Ishikawa (cell line): ENCODE results near the gene TMEM53.
A peak's percentile ranks its signal among the peaks of the same experiment; 100 is the strongest.

Experiments used
- CEBPB ChIP-seq: IDR thresholded peaks from 2 replicates; pipeline ENCODE4 v1.6.1; 2012
- CREB1 ChIP-seq: IDR thresholded peaks from 2 replicates; pipeline ENCODE4 v1.6.1; 2012; ENCODE audit warnings: low read depth
- EGR1 ChIP-seq: IDR thresholded peaks from 2 replicates; pipeline ENCODE4 v1.6.1; 2012
- EP300 ChIP-seq: IDR thresholded peaks from 2 replicates; pipeline ENCODE4 v1.6.1; 2012; ENCODE audit warnings: borderline replicate concordance
- MAX ChIP-seq: IDR thresholded peaks from 2 replicates; pipeline ENCODE4 v1.6.1; 2012
- NFIC ChIP-seq: IDR thresholded peaks from 2 replicates; pipeline ENCODE4 v1.6.1; 2012
- RAD21 ChIP-seq: IDR thresholded peaks from 2 replicates; pipeline ENCODE4 v1.6.1; 2012; ENCODE audit warnings: low read depth
- TAF1 ChIP-seq: IDR thresholded peaks from 2 replicates; pipeline ENCODE4 v1.6.1; 2012; ENCODE audit warnings: low read depth, mild to moderate bottlenecking
- TCF12 ChIP-seq: IDR thresholded peaks from 2 replicates; pipeline ENCODE4 v1.6.1; 2012; ENCODE audit warnings: low read depth
- TEAD4 ChIP-seq: IDR thresholded peaks from 2 replicates; pipeline ENCODE4 v1.6.1; 2012
- USF1 ChIP-seq: IDR thresholded peaks from 2 replicates; pipeline ENCODE4 v1.6.1; 2012
- YY1 ChIP-seq: IDR thresholded peaks from 2 replicates; pipeline ENCODE4 v1.6.1; 2012; ENCODE audit warnings: low read depth
- ZBTB7A ChIP-seq: IDR thresholded peaks from 2 replicates; pipeline ENCODE4 v1.6.1; 2012; ENCODE audit warnings: low read depth
- TF ChIP-seq, protein P1 (sequence below): IDR thresholded peaks from 2 replicates; pipeline ENCODE4 v1.6.1; 2012; ENCODE audit warnings: low read depth, mild to moderate bottlenecking

- TF ChIP-seq NFIC, result 0 out of 2 replicates have a peak, but pooled peaks have one; percentile 18
- TF ChIP-seq TAF1, result no peak
- TF ChIP-seq EP300, result no peak
- TF ChIP-seq RAD21, result no peak
- no peak for TF ChIP-seq CREB1
- no peak for TF ChIP-seq CEBPB
- peak; percentile 38; the same call in 1 of the 2 replicates for TF ChIP-seq TCF12
- no peak for TF ChIP-seq YY1
- no peak for TF ChIP-seq USF1
- TF ChIP-seq, protein P1, sequence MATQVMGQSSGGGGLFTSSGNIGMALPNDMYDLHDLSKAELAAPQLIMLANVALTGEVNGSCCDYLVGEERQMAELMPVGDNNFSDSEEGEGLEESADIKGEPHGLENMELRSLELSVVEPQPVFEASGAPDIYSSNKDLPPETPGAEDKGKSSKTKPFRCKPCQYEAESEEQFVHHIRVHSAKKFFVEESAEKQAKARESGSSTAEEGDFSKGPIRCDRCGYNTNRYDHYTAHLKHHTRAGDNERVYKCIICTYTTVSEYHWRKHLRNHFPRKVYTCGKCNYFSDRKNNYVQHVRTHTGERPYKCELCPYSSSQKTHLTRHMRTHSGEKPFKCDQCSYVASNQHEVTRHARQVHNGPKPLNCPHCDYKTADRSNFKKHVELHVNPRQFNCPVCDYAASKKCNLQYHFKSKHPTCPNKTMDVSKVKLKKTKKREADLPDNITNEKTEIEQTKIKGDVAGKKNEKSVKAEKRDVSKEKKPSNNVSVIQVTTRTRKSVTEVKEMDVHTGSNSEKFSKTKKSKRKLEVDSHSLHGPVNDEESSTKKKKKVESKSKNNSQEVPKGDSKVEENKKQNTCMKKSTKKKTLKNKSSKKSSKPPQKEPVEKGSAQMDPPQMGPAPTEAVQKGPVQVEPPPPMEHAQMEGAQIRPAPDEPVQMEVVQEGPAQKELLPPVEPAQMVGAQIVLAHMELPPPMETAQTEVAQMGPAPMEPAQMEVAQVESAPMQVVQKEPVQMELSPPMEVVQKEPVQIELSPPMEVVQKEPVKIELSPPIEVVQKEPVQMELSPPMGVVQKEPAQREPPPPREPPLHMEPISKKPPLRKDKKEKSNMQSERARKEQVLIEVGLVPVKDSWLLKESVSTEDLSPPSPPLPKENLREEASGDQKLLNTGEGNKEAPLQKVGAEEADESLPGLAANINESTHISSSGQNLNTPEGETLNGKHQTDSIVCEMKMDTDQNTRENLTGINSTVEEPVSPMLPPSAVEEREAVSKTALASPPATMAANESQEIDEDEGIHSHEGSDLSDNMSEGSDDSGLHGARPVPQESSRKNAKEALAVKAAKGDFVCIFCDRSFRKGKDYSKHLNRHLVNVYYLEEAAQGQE, result no peak
- TF ChIP-seq MAX, result no peak
- no peak for TF ChIP-seq TEAD4
- no peak for TF ChIP-seq EGR1
- TF ChIP-seq ZBTB7A, result no peak
Observed at GRCh38 chr1:44603718-44604117, 70.6 kb downstream of the TMEM53 start.
